Stimulated activated naive CD8-positive, alpha-beta T cell treated with anti-CD3 and anti-CD28 coated beads, Interleukin-15, amount 100 ng/mL, for 72 hours (primary cell): ENCODE results near the gene SLC19A1.
A peak's percentile ranks its signal among the peaks of the same experiment; 100 is the strongest.

ENCODE experiments used
- ATAC-seq: fragments of 150-1000 bp; cut with Tn5 transposase; 2 replicates; pipeline ENCODE4 v1.10.0; 2021; ENCODE audit warnings: mild to moderate bottlenecking, moderate library complexity
- DNase-seq, 2 donors: peaks; one replicate each; pipeline ENCODE4 v3.0.0; 2021 to 2022
- H3K27ac Mint-ChIP-seq, 2 donors: one replicate each; pipeline ENCODE4 v1.8.0; 2022; ENCODE audit warnings: mild to moderate bottlenecking in 2 of 2, mixed read lengths in 2 of 2, moderate library complexity in 2 of 2
- H3K27me3 Mint-ChIP-seq: one replicate; pipeline ENCODE4 v1.8.0; 2022; ENCODE audit warnings: mixed read lengths
- H3K4me1 Mint-ChIP-seq: one replicate; pipeline ENCODE4 v1.8.0; 2022; ENCODE audit warnings: mild to moderate bottlenecking, mixed read lengths
- H3K4me3 Mint-ChIP-seq, 2 donors: one replicate each; pipeline ENCODE4 v1.8.0; 2022; ENCODE audit warnings: mild to moderate bottlenecking in 2 of 2, mixed read lengths in 2 of 2, moderate library complexity in 1 of 2
- H3K9me3 Mint-ChIP-seq, 2 donors: one replicate each; pipeline ENCODE4 v1.8.0; 2022; ENCODE audit warnings: mixed read lengths in 2 of 2

SLC19A1 gene

DNA sequence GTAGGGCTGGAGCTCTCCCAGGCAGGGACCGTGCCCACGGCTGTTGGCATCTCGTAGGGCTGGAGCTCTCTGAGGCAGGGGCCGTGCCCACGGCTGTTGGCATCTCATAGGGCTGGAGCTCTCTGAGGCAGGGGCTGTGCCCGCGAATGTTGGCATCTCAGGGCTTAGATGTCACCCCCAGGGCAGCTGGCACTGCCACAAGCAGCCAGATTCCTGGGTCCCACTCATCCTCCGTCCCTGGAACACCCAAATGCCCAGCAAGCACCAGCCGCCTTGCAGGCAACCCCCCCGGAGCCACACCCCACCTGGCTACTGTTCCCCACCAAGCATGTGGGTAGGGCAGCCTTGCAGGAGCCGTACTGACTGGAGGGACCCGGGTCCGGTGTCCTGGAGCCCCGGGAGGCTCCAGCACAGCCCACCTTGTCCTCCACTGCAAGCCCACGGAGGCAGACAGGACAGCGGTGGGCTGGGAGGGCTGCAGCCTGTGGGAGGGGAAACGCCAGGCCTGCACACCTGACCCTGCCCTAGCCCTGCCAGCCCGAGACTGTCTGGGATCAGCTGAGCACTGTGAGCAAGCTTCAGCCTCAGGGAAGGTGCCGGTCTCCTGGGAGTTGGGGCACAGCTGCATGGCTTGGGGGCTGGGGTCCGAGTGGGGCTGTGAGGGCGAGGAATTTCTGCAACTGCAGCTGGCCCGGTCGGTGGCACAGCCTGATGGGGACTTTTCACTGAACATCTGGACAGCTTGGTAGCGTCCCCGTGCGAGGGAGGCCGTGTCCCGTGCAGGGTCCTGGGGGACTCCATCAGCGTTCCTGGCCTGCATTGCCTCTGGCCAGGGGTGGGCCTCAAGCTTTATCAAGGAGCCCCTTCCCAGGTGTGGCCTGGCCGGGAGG is 83.7 kb downstream of the SLC19A1 start:
- H3K4me1 Mint-ChIP-seq: no peaks in the 10 kb centered on the region
- no peaks in the 10 kb centered on the region for H3K9me3 Mint-ChIP-seq
- ATAC-seq (no peak), DNase-seq (no peak)
- no peak overlapping the region for H3K27ac Mint-ChIP-seq
- no peaks in the 10 kb centered on the region for H3K27me3 Mint-ChIP-seq
- no peak overlapping the region for H3K4me3 Mint-ChIP-seq

DNA sequence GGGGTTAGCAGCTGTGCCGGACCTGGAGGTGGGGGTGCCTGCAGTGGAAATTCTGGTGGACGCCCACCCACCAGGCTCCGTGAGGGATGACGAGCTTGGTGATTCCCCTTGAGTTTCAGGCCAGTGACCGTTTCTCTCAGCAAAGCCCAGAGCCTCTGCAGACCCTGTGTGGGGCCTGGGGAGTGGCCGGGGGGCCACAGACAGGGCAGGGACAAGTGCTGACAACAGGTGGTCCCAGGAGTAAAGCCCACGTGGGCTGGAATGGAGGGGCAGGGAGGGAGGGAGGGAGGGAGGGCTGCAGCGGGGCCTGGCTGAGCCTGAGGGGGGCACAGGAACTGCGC is 84.4 kb downstream of the SLC19A1 start:
- Mint-ChIP-seq H3K27me3 (no peaks in the 10 kb centered on the region), H3K4me1 (no peaks in the 10 kb centered on the region), H3K9me3 (no peaks in the 10 kb centered on the region), H3K27ac (no peak overlapping the region), H3K4me3 (no peak overlapping the region)
- DNase-seq (no peak), ATAC-seq (no peak)

DNA sequence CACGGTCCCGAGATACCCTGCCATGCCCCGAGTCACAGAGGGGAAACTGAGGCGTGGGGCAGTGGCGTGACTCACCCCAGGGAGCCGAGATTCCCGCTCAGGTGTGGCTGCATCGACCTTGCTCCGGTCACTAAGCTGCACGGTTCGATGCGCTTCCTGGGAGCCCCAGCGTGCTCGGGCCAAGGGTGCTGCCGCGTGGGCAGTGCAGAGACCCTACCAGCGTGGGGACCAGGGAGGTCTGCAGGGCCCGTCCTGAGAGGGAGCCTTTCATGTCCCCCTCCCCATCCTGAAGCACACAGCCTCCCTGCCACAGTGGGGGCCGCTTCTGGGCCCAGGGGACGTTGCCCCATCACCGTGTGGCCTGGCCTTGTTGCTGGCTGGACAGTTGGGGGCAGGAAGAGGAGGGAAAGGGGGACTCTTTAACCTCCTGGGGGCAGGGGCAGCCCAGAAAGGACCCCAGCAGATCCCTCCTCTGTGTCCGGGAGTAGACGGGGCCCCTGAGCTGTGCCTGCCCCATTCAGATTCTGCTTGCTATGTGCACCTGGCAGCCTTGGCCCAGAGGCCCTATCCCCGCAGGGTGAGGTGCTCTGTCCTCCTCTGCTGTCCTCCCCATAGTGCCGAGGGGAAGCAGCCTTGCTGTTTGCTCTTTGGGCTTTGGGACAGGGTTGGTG is 84.9 kb downstream of the SLC19A1 start:
- no peaks in the 10 kb centered on the region for H3K9me3 Mint-ChIP-seq
- H3K4me1 Mint-ChIP-seq: no peaks in the 10 kb centered on the region
- ATAC-seq: no peak
- no peak overlapping the region for H3K27ac Mint-ChIP-seq
- no peak overlapping the region for H3K4me3 Mint-ChIP-seq
- no peak for DNase-seq
- no peaks in the 10 kb centered on the region for H3K27me3 Mint-ChIP-seq

DNA sequence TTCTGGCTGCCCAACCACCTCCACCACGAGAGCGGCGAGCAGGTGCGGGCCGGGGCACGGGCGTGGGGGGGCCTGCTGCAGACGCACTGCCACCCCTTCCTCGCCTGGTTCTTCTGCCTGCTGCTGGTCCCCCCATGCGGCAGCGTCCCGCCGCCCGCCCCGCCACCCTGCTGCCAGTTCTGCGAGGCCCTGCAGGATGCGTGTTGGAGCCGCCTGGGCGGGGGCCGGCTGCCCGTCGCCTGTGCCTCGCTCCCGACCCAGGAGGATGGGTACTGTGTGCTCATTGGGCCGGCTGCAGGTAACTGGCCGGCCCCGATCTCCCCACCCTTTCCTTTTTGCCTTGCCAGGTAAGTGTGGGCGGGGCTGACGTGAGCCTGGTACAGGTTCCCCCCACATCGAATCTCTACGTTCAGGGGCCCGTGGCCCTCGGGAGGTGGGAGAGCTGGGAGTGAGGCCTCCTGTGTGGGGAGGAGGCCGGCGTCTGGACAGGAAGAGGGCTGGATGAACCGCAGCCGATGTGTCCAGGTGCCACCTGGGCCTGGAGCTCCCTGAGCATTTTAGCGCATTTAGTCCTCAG is 85.6 kb downstream of the SLC19A1 start:
- H3K4me3 Mint-ChIP-seq: no peak overlapping the region
- H3K27me3 Mint-ChIP-seq: no peaks in the 10 kb centered on the region
- no peaks in the 10 kb centered on the region for H3K9me3 Mint-ChIP-seq
- no peak overlapping the region for H3K27ac Mint-ChIP-seq
- ATAC-seq (no peak), DNase-seq (no peak)
- H3K4me1 Mint-ChIP-seq: no peaks in the 10 kb centered on the region

DNA sequence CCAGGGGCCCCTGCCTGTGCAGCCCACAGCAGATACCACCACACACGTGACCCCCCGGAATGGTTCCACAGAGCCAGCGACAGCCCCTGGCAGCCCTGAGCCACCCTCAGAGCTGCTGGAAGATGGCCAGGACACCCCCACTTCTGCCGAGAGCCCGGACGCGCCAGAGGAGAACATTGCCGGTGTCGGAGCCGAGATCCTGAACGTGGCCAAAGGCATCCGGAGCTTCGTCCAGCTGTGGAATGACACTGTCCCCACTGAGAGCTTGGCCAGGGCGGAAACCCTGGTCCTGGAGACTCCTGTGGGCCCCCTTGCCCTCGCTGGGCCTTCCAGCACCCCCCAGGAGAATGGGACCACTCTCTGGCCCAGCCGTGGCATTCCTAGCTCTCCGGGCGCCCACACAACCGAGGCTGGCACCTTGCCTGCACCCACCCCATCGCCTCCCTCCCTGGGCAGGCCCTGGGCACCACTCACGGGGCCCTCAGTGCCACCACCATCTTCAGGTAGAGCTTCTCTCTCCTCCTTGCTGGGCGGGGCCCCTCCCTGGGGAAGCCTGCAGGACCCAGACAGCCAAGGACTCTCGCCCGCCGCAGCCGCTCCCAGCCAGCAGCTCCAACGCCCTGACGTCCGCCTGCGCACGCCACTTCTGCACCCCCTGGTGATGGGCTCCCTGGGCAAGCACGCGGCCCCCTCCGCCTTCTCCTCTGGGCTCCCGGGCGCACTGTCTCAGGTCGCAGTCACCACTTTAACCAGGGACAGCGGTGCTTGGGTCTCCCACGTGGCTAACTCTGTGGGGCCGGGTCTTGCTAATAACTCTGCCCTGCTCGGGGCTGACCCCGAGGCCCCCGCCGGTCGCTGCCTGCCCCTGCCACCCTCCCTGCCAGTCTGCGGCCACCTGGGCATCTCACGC is 86.3 kb downstream of the SLC19A1 start:
- H3K4me3 Mint-ChIP-seq: no peak overlapping the region

DNA sequence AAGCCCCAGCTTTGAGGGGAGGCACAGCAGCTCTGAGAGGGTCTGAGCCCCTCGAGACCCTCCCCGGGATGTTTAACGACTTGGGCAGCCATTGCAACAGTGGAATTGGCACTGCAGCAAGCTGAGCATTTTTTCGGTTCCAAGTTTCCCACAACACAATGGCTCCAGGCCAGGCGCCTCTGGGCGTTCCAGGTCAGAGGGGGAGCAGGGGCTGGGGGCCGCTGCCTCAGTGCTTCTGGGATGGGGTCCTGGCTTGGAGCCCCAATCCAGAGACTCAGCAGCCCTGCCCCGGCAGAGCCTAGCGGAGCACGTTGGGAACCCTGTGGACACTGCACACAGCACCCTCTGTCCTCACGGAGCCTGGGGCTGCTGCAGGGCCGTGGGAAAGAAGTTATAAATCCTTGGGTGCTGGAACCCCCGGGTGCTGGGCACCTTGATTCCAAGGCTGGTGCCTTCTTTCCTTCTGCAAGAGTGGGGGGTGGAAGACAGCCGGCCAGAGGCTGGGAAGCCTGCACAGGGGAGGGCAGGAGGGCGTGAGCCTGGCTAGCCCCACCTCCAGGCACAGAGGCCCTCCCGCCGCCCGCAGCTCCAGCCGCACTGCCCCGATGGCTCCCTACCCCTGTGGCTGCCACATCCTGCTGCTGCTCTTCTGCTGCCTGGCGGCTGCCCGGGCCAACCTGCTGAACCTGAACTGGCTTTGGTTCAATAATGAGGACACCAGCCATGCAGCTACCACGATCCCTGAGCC is 87.1 kb downstream of the SLC19A1 start:
- Mint-ChIP-seq H3K4me3 (no peak overlapping the region), H3K27ac (no peak overlapping the region), H3K9me3 (no peaks in the 10 kb centered on the region), H3K4me1 (no peaks in the 10 kb centered on the region), H3K27me3 (no peaks in the 10 kb centered on the region)
- DNase-seq (no peak), ATAC-seq (no peak)

More for the DNA sequence above, 86.3 kb downstream of the SLC19A1 start:
- ATAC-seq: peak; percentile 18
- no peak for DNase-seq
- Mint-ChIP-seq H3K4me1 (no peaks in the 10 kb centered on the region), H3K9me3 (no peaks in the 10 kb centered on the region), H3K27me3 (no peaks in the 10 kb centered on the region), H3K27ac (no peak overlapping the region)

DNA sequence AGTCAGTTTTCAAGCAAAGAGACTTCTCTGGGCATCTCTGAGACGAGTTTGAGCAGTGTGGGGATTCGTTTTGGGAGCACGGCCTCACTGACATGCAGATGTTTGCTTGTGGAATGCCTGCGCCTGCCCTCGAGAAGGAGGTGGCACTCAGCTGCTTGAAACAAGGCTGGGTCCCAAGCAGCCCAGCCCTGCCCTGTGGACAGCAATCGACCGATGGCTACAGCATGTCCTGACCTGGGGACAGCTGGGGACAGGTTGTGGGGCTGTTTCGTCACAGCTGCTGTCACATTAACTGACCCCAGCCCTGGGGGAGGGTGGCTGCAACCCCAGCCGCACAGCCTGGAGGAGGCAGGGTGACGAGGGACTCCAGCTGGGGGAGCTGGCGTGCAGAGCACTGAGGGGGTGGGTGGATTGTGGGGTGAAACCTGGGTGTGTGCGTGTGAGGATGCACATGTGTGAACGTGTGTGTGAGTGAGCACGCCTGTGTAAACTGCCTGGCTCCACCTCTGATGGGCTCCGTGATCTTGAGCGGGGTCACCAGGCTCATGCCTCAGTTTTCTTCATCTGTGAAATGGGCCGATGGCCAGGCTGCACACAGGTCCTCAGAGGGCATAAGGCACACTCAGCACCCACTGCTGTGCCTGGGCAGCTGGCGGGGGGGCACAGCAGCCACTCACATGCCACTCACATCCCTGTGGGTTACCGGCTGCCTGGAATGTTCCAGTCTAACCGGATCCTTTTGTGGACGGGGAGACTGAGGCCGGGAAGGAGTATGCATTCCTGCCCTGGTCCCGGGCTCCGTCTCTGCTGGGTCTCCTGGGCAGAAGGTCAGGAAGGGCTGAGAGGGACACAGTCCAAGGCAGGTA is 87.9 kb downstream of the SLC19A1 start:
- DNase-seq: no peak
- no peak for ATAC-seq
- H3K9me3 Mint-ChIP-seq: no peaks in the 10 kb centered on the region

DNA sequence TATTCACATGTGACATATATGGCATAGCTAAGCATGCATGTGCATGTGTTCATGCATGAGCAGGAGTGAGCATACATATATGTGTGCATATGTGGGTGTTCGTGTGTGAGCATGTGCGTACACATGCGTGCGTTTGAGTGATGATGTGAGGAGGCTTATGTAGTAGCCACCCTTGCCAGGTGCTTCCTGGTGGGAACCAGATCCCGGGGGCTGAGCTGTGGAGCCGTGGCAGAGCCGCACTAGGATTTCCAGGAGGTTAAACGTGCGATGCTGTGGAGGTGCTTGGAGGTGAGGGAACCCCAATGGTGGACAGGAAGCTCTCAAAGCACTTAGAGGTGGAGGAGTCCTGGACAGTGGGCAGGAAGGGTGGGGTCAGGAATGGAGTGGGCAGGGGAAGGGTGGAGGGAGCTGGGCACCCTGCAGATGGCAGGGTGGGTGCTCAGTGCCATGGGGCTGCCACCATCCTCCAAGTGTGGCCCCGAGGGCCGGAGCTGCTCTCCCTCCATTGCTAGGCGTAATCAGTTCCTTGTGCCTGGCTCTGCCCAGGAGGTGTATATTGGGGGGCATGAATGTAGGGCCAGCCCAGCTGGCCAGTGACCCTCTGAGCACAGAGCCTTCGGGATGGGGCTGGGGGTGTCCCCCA is 88.8 kb downstream of the SLC19A1 start:
- Mint-ChIP-seq H3K4me3 (no peak overlapping the region), H3K27me3 (peaks cover 14% of the 10 kb centered on the region), H3K27ac (peak overlapping the region in 1 of 2 donors; percentile 87), H3K4me1 (no peaks in the 10 kb centered on the region), H3K9me3 (no peaks in the 10 kb centered on the region)
- DNase-seq: no peak
- no peak for ATAC-seq

More for the DNA sequence above, 87.9 kb downstream of the SLC19A1 start:
- Mint-ChIP-seq H3K27me3 (peaks cover 8% of the 10 kb centered on the region), H3K4me1 (no peaks in the 10 kb centered on the region), H3K4me3 (no peak overlapping the region), H3K27ac (no peak overlapping the region)

DNA sequence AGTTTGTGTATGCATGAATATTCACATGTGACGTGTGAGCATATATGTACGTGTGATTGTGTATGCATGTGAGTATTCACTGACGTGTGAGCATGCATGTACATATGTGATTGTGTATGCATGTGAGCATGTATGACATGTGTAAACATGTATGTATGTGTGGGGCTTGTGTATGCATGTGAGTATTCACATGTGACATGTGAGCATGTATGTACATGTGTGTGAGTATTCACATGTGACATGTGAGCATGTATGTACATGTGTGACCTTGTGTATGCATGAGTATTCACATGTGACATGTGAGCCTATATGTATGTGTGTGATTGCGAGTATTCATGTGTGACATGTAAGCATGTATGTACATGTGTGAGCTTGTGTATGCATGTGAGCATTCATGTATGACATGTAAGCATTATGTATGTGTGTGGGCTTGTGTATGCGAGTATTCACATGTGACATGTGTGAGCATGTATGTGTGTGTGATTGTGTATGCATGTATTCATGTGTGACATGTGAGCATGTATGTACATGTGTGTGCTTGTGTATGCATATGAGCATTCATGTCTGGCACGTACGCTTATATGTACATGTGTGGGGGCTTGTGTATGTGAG is 89.4 kb downstream of the SLC19A1 start:
- Mint-ChIP-seq H3K4me1 (no peaks in the 10 kb centered on the region), H3K27me3 (peaks cover 14% of the 10 kb centered on the region), H3K4me3 (no peak overlapping the region)

DNA sequence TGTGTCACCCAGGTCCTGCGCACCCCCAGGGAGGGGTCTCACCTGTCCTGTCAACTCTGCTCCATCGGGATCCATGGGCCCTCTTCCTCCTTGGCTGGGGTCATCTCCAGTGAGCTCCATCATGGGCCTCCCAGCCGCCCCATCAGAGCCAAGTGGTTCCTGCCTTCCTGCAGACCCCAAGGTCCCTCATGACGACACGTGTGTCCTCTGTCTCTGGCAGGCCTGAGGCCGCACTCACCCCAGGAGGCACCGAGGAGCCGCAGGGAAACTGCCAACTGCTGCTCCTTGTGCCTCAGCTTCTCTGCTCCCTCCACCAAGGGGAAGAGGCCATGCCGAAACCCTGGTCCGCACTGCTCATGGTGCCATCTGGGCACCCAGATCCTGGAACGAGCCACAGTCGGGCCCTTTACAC is 90.5 kb downstream of the SLC19A1 start:
- no peaks in the 10 kb centered on the region for H3K9me3 Mint-ChIP-seq
- peaks cover 14% of the 10 kb centered on the region for H3K27me3 Mint-ChIP-seq
- no peaks in the 10 kb centered on the region for H3K4me1 Mint-ChIP-seq
- no peak overlapping the region for H3K27ac Mint-ChIP-seq
- ATAC-seq (no peak), DNase-seq (no peak)
- H3K4me3 Mint-ChIP-seq: no peak overlapping the region

More for the DNA sequence above, 89.4 kb downstream of the SLC19A1 start:
- ATAC-seq: no peak
- DNase-seq: no peak
- no peaks in the 10 kb centered on the region for H3K9me3 Mint-ChIP-seq
- H3K27ac Mint-ChIP-seq: no peak overlapping the region

DNA sequence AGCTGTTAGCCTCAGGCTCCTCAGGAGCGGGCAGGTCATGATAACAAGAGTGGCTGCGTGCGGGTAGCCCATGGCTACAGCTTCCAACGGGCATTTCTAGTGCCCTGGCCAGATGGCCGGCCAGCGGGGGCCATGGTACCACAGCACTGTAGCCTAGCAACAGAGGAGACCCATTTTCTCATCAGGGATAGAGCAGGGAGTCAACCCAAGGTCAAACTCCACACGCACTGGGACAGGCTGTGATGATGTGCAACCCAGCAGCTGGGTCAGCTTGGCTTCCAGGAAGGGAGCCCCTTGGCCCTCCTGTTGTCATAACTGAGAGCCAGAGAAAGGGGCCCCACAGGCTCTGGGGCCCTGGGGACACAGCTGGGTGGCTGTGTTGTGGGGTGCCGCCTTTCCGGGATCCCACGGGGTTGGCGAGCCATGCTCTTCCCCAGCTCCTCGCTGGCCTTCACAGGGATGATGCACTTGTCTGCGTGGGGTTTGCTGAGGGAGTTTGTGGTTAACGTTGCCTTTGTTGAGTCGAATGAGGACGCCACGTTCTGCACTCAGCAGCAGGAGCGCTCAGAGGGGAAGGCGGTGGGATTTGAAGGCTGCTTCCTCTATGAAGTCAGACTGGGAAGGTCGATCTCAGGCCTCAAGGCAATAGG is 91.0 kb downstream of the SLC19A1 start:
- no peaks in the 10 kb centered on the region for H3K9me3 Mint-ChIP-seq
- ATAC-seq (no peak), DNase-seq (no peak)
- H3K27ac Mint-ChIP-seq: no peak overlapping the region
- H3K4me3 Mint-ChIP-seq: no peak overlapping the region
- H3K27me3 Mint-ChIP-seq: peaks cover 16% of the 10 kb centered on the region
- no peaks in the 10 kb centered on the region for H3K4me1 Mint-ChIP-seq

DNA sequence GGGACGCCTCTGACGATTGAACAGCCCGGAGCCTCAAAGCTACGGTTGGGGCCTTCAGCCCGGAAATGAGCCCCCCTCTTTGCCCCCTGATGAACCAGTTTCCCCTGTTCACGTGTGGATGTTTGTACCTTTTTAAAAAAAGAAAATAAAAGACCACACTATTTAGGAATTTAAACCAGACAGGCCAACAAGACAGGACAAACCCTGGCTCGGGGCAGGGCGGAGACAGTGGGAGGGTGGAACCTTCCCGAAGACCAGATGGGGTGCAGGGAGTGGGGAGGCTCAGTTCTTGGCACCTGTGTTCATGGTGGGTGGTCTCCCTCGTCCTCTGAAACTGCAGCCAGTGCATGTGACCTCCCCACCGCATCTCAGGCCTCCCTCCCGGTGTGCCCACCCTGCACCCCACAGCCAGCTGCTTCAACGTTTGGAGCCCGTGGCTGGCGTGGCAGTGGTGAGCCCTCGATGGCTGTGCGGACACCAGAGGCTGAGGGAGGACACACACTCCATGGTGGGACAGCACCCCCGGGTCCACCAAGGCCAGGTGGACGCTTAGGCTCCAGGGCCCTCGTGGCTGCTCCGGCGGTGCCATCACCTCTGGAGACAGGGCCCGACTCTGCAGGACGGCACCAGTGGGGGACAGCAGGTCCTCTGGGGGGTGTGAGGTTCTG is 91.7 kb downstream of the SLC19A1 start:
- no peak for ATAC-seq
- H3K4me3 Mint-ChIP-seq: no peak overlapping the region

More for the DNA sequence above, 91.7 kb downstream of the SLC19A1 start:
- Mint-ChIP-seq H3K27ac (no peak overlapping the region), H3K9me3 (no peaks in the 10 kb centered on the region), H3K27me3 (peaks cover 22% of the 10 kb centered on the region), H3K4me1 (peaks cover 3% of the 10 kb centered on the region)
- no peak for DNase-seq
